B cell (primary cell): ENCODE measurements around the gene TOP2B. TPM values are rescaled to one million over a fixed set of nuclear protein-coding genes. Genes with fewer than 3 reads are reported as not detected.

Source experiments
- ATAC-seq: fragments of 200-7000 bp; cut with Tn5 transposase; one replicate; pipeline ENCODE4 v1.10.0; 2021; ENCODE audit warnings: low read depth, mild to moderate bottlenecking, moderate number of reproducible peaks, moderate library complexity
- CTCF ChIA-PET: fragments of 350-600 bp; sonication (Branson Sonifier 250); formaldehyde crosslinking; loops from one replicate; lab custom pipeline; 2021; ENCODE audit warnings: antibody characterized with exemption, inconsistent platforms; lab: Charles Lee
- POLR2A ChIA-PET: fragments of 350-600 bp; sonication (Branson Sonifier 250); formaldehyde crosslinking; loops from one replicate; lab custom pipeline; 2021; ENCODE audit warnings: antibody characterized with exemption; lab: Charles Lee
- DNase-seq: peaks from one replicate; pipeline ENCODE4 v3.0.0; 2013
- H2AFZ ChIP-seq: 2 replicates; pipeline ENCODE4 v1.6.1; 2012; ENCODE audit warnings: mild to moderate bottlenecking, low read depth, low read length; ENCODE audit not compliant: insufficient read depth, poor library complexity, severe bottlenecking
- H3K27ac ChIP-seq, 2 donors: 1 replicate in 1 of 2; 2 replicates in 1 of 2; pipeline ENCODE4 v1.5.1; 2012 to 2013; ENCODE audit warnings: low read length in 2 of 2, mild to moderate bottlenecking in 2 of 2, moderate library complexity in 1 of 2
- H3K27me3 ChIP-seq, 4 experiments: fragments of 200-600 bp in 1 of 4; sonication (generic) in 1 of 4; replicated peaks in 1 of 4; 1 replicate in 2 of 4; 2 replicates in 2 of 4; pipeline versions ENCODE4 v1.6.1 to v1.7.0; 2013 to 2016; ENCODE audit warnings: low read length in 3 of 4, mild to moderate bottlenecking in 2 of 4, mixed read lengths in 1 of 4, moderate library complexity in 1 of 4; ENCODE audit not compliant: insufficient read depth in 4 of 4, control insufficient read depth in 3 of 4; ENCODE audit errors: control extremely low read depth in 1 of 4
- H3K36me3 ChIP-seq, 2 experiments: replicated peaks in 1 of 2; 1 replicate in 1 of 2; 2 replicates in 1 of 2; pipeline versions ENCODE4 v1.6.1 to v1.7.1; 2013; ENCODE audit warnings: low read length in 1 of 2; ENCODE audit not compliant: insufficient read depth in 2 of 2, control insufficient read depth in 1 of 2; ENCODE audit errors: control extremely low read depth in 1 of 2, extremely low read depth in 1 of 2
- H3K4me1 ChIP-seq, 2 donors: fragments of 200-600 bp in 1 of 2; sonication (generic) in 1 of 2; 1 replicate in 1 of 2; 2 replicates in 1 of 2; pipeline versions ENCODE4 v1.5.1 to v1.6.1; 2013 to 2017; ENCODE audit warnings: low read length in 2 of 2; ENCODE audit not compliant: control insufficient read depth in 2 of 2, insufficient read depth in 2 of 2
- H3K4me2 ChIP-seq: replicated peaks from 2 replicates; pipeline ENCODE3; 2012; ENCODE audit warnings: mild to moderate bottlenecking, low read depth, low read length; ENCODE audit not compliant: poor library complexity, severe bottlenecking
- H3K4me3 ChIP-seq, 5 experiments: fragments of 200-600 bp in 1 of 5; sonication (generic) in 1 of 5; 1 replicate in 3 of 5; 2 replicates in 2 of 5; pipeline versions ENCODE4 v1.5.1 to v1.7.0; 2011 to 2016; ENCODE audit warnings: low read length in 4 of 5, mild to moderate bottlenecking in 4 of 5, low read depth in 2 of 5, control low read depth in 1 of 5, moderate library complexity in 1 of 5; ENCODE audit not compliant: insufficient read depth in 1 of 5; ENCODE audit errors: control extremely low read depth in 1 of 5, extremely low read depth in 1 of 5
- H3K79me2 ChIP-seq: fragments of 200-600 bp; sonication (generic); one replicate; pipeline ENCODE4 v1.6.0; 2016; ENCODE audit warnings: low read length; ENCODE audit not compliant: control insufficient read depth, insufficient read depth
- H3K9ac ChIP-seq: fragments of 200-600 bp; sonication (generic); 2 replicates; pipeline ENCODE4 v1.6.1; 2017; ENCODE audit warnings: mild to moderate bottlenecking, low read length, moderate library complexity
- H3K9me3 ChIP-seq, 3 donors: one replicate each; pipeline versions ENCODE4 v1.6.1 to v1.7.1; 2013; ENCODE audit warnings: low read length in 2 of 3; ENCODE audit not compliant: control insufficient read depth in 2 of 3, insufficient read depth in 1 of 3; ENCODE audit errors: control extremely low read depth in 1 of 3
- H4K20me1 ChIP-seq: 2 replicates; pipeline ENCODE4 v1.6.0; 2012; ENCODE audit warnings: mild to moderate bottlenecking, low read length; ENCODE audit not compliant: insufficient read depth, control insufficient read depth, poor library complexity, severe bottlenecking
- H3K27ac Mint-ChIP-seq: one replicate; pipeline ENCODE4 v1.8.0; 2021; ENCODE audit warnings: mixed read lengths
- H3K27me3 Mint-ChIP-seq: one replicate; pipeline ENCODE4 v1.8.0; 2021; ENCODE audit warnings: mixed read lengths
- H3K4me1 Mint-ChIP-seq: one replicate; pipeline ENCODE4 v1.8.0; 2021; ENCODE audit warnings: mixed read lengths
- H3K4me3 Mint-ChIP-seq: one replicate; pipeline ENCODE4 v1.8.0; 2021; ENCODE audit warnings: mixed read lengths
- H3K9me3 Mint-ChIP-seq: one replicate; pipeline ENCODE4 v1.8.0; 2022; ENCODE audit warnings: mixed read lengths; ENCODE audit not compliant: insufficient read depth
- CTCF ChIP-seq: fragments of 200-600 bp; IDR thresholded peaks from one replicate; pipeline ENCODE4 v1.8.0; 2022; ENCODE audit warnings: antibody characterized with exemption, mild to moderate bottlenecking
- EZH2 ChIP-seq: IDR thresholded peaks from 2 replicates; pipeline ENCODE4 v1.6.1; 2012; ENCODE audit warnings: borderline replicate concordance, low read depth, mild to moderate bottlenecking, moderate library complexity, low read length; ENCODE audit not compliant: insufficient read depth, poor library complexity, severe bottlenecking
- WGBS: methylation state at CpG from one replicate; pipeline ENCODE4 v1.1.5; 2013; ENCODE audit warnings: missing lambda C conversion rate; ENCODE audit not compliant: insufficient coverage; 5-methylcytosine and 5-hydroxymethylcytosine counted together
- intact Hi-C: fragments of 100-400 bp; cut with micrococcal nuclease; formaldehyde crosslinking; loops from one replicate; pipeline ENCODE4 v1.10.0; 2022
- polyA plus RNA-seq: library from polyadenylated mRNA; depleted of rRNA; stranded (reverse); fragments of >200 nt; gene quantifications from 2 replicates; pipeline ENCODE4 v1.2.3, GENCODE V29; 2012
- total RNA-seq, 2 donors: library from RNA; stranded (reverse); fragments of 120-200 nt in 1 of 2; gene quantifications; 1 replicate in 1 of 2; 2 replicates in 1 of 2; pipeline versions ENCODE4 v1.2.3 to v1.2.4, GENCODE V29; 2013 to 2022

Gene TOP2B
- total and polyA plus RNA-seq, 2 donors (not counting 1 experiment from before 2014, with no cell fraction given): 22.2 to 149 TPM

- CTCF ChIA-PET: no interaction called here
- intact Hi-C loops: no loop called here
- H3K27ac Mint-ChIP-seq: no peak overlapping the region
These were observed 96.1 kb downstream of the TOP2B start for GRCh38 chr3:25568525-25569078.

More at GRCh38 chr3:25568525-25569078, 96.1 kb downstream of the TOP2B start:
- Histone ChIP-seq H4K20me1 (no peaks in the 10 kb centered on the region), H3K27me3 (no peaks in the 10 kb centered on the region), H3K4me3 (no peak overlapping the region), H3K4me2 (no peak overlapping the region), H2AFZ (no peak overlapping the region), H3K27ac (no peak overlapping the region), H3K4me1 (no peaks in the 10 kb centered on the region), H3K9me3 (no peaks in the 10 kb centered on the region), H3K36me3 (no peaks in the 10 kb centered on the region), H3K79me2 (no peaks in the 10 kb centered on the region), H3K9ac (no peak overlapping the region)
- POLR2A ChIA-PET: no interaction called here
- DNase-seq: no peak
- H3K4me3 Mint-ChIP-seq: no peak overlapping the region
- no peaks in the 10 kb centered on the region for H3K9me3 Mint-ChIP-seq
- ATAC-seq: no peak
- H3K4me1 Mint-ChIP-seq: no peaks in the 10 kb centered on the region
- TF ChIP-seq EZH2: no peak
- TF ChIP-seq CTCF: no peak
- WGBS: 88% methylated on average over 9 of the region's 10 CpGs
- H3K27me3 Mint-ChIP-seq: peaks cover 5% of the 10 kb centered on the region
